K562 (cell line): ENCODE results near the gene AIDA. TPM values are rescaled to one million over a fixed set of nuclear protein-coding genes. Genes with fewer than 3 reads are reported as not detected.

Experiments used
- BACH1 ChIP-seq: fragments of 200-800 bp; sonication (Bioruptor generic); IDR thresholded peaks from 2 replicates; pipeline ENCODE4 v1.6.1; 2016; ENCODE audit warnings: missing genetic modification characterization, missing compliant biosample characterization
- CHD4 ChIP-seq: fragments of 200-600 bp; sonication (generic); IDR thresholded peaks from 3 replicates; pipeline ENCODE4 v1.6.1; 2012; ENCODE audit warnings: low read depth, mild to moderate bottlenecking, mixed read lengths, low read length, inconsistent platforms; ENCODE audit not compliant: insufficient read depth, insufficient replicate concordance, poor library complexity, severe bottlenecking
- ELF2 ChIP-seq: fragments of 250-450 bp; sonication (Bioruptor Pico); IDR thresholded peaks from 2 replicates; pipeline ENCODE4 v1.5.0; 2021; ENCODE audit warnings: mild to moderate bottlenecking
- FIP1L1 ChIP-seq: fragments of 200-400 bp; formaldehyde crosslinking; IDR thresholded peaks from 2 replicates; pipeline ENCODE4 v1.6.1; 2018; ENCODE audit warnings: mild to moderate bottlenecking, low read depth, low read length; ENCODE audit not compliant: poor library complexity, severe bottlenecking
- ILF3 ChIP-seq: fragments of 450-650 bp; IDR thresholded peaks from 2 replicates; pipeline ENCODE4 v1.6.1; 2018; ENCODE audit warnings: antibody characterized with exemption, mild to moderate bottlenecking, moderate library complexity, borderline replicate concordance
- MAFK ChIP-seq: IDR thresholded peaks from 2 replicates; pipeline ENCODE4 v1.6.1; 2011; ENCODE audit warnings: low read length, improper control_type of control experiment
- NR2C2 ChIP-seq, 2 experiments: fragments of 200-800 bp in 1 of 2; sonication (Bioruptor generic) in 1 of 2; sonication (generic) in 1 of 2; formaldehyde crosslinking in 1 of 2; IDR thresholded peaks; 2 replicates each; pipeline versions ENCODE4 v1.6.1 to v1.8.0; 2016 to 2022; ENCODE audit warnings: mild to moderate bottlenecking in 1 of 2, missing compliant biosample characterization in 1 of 2, missing genetic modification characterization in 1 of 2, missing genetic modification reagents in 1 of 2
- RBM25 ChIP-seq: fragments of 200-400 bp; formaldehyde crosslinking; IDR thresholded peaks from 2 replicates; pipeline ENCODE4 v1.6.1; 2018; ENCODE audit warnings: low read length, low read depth, moderate library complexity; ENCODE audit not compliant: severe bottlenecking
- TAF7 ChIP-seq: fragments of 450-650 bp; IDR thresholded peaks from 2 replicates; pipeline ENCODE4 v1.6.1; 2016; ENCODE audit warnings: missing genetic modification characterization, missing compliant biosample characterization
- ZFP36 ChIP-seq: fragments of 150-350 bp; IDR thresholded peaks from 2 replicates; pipeline ENCODE4 v1.6.1; 2018; ENCODE audit warnings: low read length, low read depth; ENCODE audit not compliant: partially characterized antibody
- ZNF445 ChIP-seq: fragments of 250-450 bp; sonication (Bioruptor Pico); IDR thresholded peaks from 2 replicates; pipeline ENCODE4 v1.4.0; 2020; ENCODE audit warnings: low read depth, mild to moderate bottlenecking, moderate library complexity
- polyA plus RNA-seq, 8 experiments: library from polyadenylated mRNA; depleted of rRNA in 4 of 8; stranded (reverse) in 5 of 8; unstranded in 3 of 8; fragments of >200 nt; fragmentation: Nextera tagmentation in 2 of 8; fragmentation: Illumina TruSeq in 1 of 8; extraction: Ambion mirVana in 2 of 8; extraction: Trizol in 1 of 8; gene quantifications; 2 replicates each; pipeline versions ENCODE4 v1.2.1 to v1.2.3, GENCODE V29; 2011 to 2014; ENCODE audit warnings: inconsistent platforms in 1 of 8, missing spikeins in 1 of 8
- total RNA-seq, 7 experiments: library from RNA; depleted of rRNA in 6 of 7; stranded (reverse); fragments of >200 nt in 6 of 7; fragmentation: Illumina TruSeq in 2 of 7; extraction: Trizol in 2 of 7; gene quantifications; 2 replicates each; pipeline versions ENCODE4 v1.2.1 to v1.2.3, GENCODE V29; 2011 to 2021; ENCODE audit warnings: low replicate concordance in 1 of 7
- TF ChIP-seq, protein P1 (sequence below): fragments of 200-400 bp; formaldehyde crosslinking; IDR thresholded peaks from 2 replicates; pipeline ENCODE4 v1.6.1; 2017; ENCODE audit warnings: mild to moderate bottlenecking, low read depth, low read length, moderate library complexity
- TF ChIP-seq, protein P2 (sequence below): fragments of 250-450 bp; sonication (Bioruptor Pico); IDR thresholded peaks from 2 replicates; pipeline ENCODE4 v1.5.0; 2020; ENCODE audit warnings: mild to moderate bottlenecking
- TF ChIP-seq, protein P3 (sequence below): fragments of 150-350 bp; IDR thresholded peaks from 2 replicates; pipeline ENCODE4 v1.6.1; 2014; ENCODE audit warnings: low read depth, mild to moderate bottlenecking, low read length, borderline replicate concordance
- TF ChIP-seq, protein P4 (sequence below): IDR thresholded peaks from 2 replicates; pipeline ENCODE4 v1.6.1; 2012; ENCODE audit warnings: low read depth, low read length, improper control_type of control experiment, borderline replicate concordance

AIDA gene
- total and polyA plus RNA-seq, 9 of the 15 experiments (the other 6 are each of a cell fraction or from before 2014, with no cell fraction given) = 18.2 to 77.9 (median 24.9) TPM

DNA sequence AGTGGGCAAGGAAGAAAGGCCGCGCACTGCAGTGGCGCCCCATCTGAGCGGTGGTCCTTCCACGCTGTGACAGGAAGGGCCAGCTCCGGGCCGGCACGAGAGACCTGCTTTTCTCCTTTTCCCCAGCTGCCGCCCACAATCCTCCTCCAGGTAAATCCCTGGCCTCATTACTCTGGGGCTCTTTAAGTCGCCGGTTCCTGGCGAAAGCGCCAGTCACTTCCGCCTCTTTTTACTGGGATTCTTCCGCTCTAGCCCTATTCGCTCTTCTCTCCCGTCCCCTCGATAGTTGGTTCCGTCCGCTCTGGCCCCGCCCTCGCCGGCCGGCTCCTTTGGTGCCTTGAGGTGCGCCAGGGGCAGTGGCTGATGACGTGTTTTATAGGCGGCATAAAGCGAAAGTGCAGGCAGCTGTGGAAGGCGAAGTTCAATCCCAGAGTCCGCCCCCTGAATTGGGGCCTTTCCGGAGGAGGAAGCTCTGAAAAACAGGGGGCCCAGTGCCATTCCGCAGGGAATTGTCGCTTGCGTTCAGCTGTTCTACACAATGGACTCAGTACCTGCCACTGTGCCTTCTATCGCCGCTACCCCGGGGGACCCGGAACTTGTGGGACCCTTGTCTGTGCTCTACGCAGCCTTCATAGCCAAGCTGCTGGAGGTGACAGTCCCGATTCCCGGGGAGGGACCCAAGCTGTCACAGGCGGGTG lies 68.2 kb downstream of the AIDA start (continued):
- TF ChIP-seq, protein P1, sequence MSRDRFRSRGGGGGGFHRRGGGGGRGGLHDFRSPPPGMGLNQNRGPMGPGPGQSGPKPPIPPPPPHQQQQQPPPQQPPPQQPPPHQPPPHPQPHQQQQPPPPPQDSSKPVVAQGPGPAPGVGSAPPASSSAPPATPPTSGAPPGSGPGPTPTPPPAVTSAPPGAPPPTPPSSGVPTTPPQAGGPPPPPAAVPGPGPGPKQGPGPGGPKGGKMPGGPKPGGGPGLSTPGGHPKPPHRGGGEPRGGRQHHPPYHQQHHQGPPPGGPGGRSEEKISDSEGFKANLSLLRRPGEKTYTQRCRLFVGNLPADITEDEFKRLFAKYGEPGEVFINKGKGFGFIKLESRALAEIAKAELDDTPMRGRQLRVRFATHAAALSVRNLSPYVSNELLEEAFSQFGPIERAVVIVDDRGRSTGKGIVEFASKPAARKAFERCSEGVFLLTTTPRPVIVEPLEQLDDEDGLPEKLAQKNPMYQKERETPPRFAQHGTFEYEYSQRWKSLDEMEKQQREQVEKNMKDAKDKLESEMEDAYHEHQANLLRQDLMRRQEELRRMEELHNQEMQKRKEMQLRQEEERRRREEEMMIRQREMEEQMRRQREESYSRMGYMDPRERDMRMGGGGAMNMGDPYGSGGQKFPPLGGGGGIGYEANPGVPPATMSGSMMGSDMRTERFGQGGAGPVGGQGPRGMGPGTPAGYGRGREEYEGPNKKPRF = no peak
- no peak; the same call in 1 of the 2 replicates for TF ChIP-seq BACH1 (tag)
- TF ChIP-seq MAFK = peak; percentile 43; the same call in 1 of the 2 replicates
- TF ChIP-seq ELF2 (CRISPR knock-in tag) = peak; percentile 89
- no peak for TF ChIP-seq CHD4
- TF ChIP-seq, protein P2, sequence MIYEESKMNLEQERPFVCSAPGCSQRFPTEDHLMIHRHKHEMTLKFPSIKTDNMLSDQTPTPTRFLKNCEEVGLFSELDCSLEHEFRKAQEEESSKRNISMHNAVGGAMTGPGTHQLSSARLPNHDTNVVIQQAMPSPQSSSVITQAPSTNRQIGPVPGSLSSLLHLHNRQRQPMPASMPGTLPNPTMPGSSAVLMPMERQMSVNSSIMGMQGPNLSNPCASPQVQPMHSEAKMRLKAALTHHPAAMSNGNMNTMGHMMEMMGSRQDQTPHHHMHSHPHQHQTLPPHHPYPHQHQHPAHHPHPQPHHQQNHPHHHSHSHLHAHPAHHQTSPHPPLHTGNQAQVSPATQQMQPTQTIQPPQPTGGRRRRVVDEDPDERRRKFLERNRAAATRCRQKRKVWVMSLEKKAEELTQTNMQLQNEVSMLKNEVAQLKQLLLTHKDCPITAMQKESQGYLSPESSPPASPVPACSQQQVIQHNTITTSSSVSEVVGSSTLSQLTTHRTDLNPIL (CRISPR knock-in tag) = no peak
- TF ChIP-seq RBM25 = no peak
- no peak for TF ChIP-seq ZNF445 (CRISPR knock-in tag)
- TF ChIP-seq NR2C2 (CRISPR knock-in tag; IDR thresholded peaks at IDR 0.05) = no peak
- TF ChIP-seq NR2C2 (tag; IDR thresholded peaks at IDR 0.05) = peak; percentile 95
- no peak for TF ChIP-seq FIP1L1
- TF ChIP-seq ILF3 = no peak
- TF ChIP-seq, protein P3, sequence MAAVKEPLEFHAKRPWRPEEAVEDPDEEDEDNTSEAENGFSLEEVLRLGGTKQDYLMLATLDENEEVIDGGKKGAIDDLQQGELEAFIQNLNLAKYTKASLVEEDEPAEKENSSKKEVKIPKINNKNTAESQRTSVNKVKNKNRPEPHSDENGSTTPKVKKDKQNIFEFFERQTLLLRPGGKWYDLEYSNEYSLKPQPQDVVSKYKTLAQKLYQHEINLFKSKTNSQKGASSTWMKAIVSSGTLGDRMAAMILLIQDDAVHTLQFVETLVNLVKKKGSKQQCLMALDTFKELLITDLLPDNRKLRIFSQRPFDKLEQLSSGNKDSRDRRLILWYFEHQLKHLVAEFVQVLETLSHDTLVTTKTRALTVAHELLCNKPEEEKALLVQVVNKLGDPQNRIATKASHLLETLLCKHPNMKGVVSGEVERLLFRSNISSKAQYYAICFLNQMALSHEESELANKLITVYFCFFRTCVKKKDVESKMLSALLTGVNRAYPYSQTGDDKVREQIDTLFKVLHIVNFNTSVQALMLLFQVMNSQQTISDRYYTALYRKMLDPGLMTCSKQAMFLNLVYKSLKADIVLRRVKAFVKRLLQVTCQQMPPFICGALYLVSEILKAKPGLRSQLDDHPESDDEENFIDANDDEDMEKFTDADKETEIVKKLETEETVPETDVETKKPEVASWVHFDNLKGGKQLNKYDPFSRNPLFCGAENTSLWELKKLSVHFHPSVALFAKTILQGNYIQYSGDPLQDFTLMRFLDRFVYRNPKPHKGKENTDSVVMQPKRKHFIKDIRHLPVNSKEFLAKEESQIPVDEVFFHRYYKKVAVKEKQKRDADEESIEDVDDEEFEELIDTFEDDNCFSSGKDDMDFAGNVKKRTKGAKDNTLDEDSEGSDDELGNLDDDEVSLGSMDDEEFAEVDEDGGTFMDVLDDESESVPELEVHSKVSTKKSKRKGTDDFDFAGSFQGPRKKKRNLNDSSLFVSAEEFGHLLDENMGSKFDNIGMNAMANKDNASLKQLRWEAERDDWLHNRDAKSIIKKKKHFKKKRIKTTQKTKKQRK = no peak; the same call in 1 of the 2 replicates
- TF ChIP-seq, protein P4, sequence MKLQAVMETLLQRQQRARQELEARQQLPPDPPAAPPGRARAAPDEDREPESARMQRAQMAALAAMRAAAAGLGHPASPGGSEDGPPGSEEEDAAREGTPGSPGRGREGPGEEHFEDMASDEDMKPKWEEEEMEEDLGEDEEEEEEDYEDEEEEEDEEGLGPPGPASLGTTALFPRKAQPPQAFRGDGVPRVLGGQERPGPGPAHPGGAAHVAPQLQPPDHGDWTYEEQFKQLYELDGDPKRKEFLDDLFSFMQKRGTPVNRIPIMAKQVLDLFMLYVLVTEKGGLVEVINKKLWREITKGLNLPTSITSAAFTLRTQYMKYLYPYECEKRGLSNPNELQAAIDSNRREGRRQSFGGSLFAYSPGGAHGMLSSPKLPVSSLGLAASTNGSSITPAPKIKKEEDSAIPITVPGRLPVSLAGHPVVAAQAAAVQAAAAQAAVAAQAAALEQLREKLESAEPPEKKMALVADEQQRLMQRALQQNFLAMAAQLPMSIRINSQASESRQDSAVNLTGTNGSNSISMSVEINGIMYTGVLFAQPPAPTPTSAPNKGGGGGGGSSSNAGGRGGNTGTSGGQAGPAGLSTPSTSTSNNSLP = peak; percentile 94; the same call in 1 of the 2 replicates
- TF ChIP-seq ZFP36 = no peak
- peak; percentile 91 for TF ChIP-seq TAF7 (tag)
